CD8-positive, alpha-beta memory T cell (primary cell): ENCODE results near the gene AQP11. TPM values are rescaled to one million over a fixed set of nuclear protein-coding genes. Genes with fewer than 3 reads are reported as not detected.
"Not testable (repeated sequence)": the region's sequence is repeated elsewhere in the genome, so short reads cannot be mapped to it uniquely, and the experiment has no call there.

Source experiments
- CTCF ChIA-PET: fragments of 350-600 bp; sonication (Branson Sonifier 250); formaldehyde crosslinking; loops from one replicate; lab custom pipeline; 2021; ENCODE audit warnings: antibody characterized with exemption; lab: Charles Lee
- POLR2A ChIA-PET: fragments of 350-600 bp; sonication (Branson Sonifier 250); formaldehyde crosslinking; loops from one replicate; lab custom pipeline; 2021; ENCODE audit warnings: antibody characterized with exemption; lab: Charles Lee
- DNase-seq, 5 donors: peaks; one replicate each; pipeline versions ENCODE4 v3.0.0 to v3.0.0-alpha.2; 2020 to 2022; ENCODE audit warnings: mixed read lengths in 1 of 5
- H3K27ac ChIP-seq: one replicate; pipeline ENCODE4 v1.7.0; 2013; ENCODE audit warnings: low read depth, mild to moderate bottlenecking, low read length, moderate library complexity
- H3K27me3 ChIP-seq: 2 replicates; pipeline ENCODE4 v1.7.0; 2013; ENCODE audit warnings: low read length, mild to moderate bottlenecking; ENCODE audit not compliant: insufficient read depth, poor library complexity, severe bottlenecking
- H3K36me3 ChIP-seq: 2 replicates; pipeline ENCODE4 v1.7.0; 2013; ENCODE audit warnings: mild to moderate bottlenecking, low read length, moderate library complexity; ENCODE audit not compliant: insufficient read depth
- H3K4me1 ChIP-seq: 2 replicates; pipeline ENCODE4 v1.7.0; 2013; ENCODE audit warnings: mild to moderate bottlenecking, low read length, moderate library complexity; ENCODE audit not compliant: insufficient read depth
- H3K4me3 ChIP-seq: 2 replicates; pipeline ENCODE4 v1.7.0; 2013; ENCODE audit warnings: mild to moderate bottlenecking, low read length
- H3K9me3 ChIP-seq: 2 replicates; pipeline ENCODE4 v1.7.0; 2013; ENCODE audit warnings: mild to moderate bottlenecking, low read length
- H3K27ac Mint-ChIP-seq, 8 donors: one replicate each; pipeline ENCODE4 v1.8.0; 2020 to 2021; ENCODE audit warnings: mixed read lengths in 8 of 8, mild to moderate bottlenecking in 6 of 8, inconsistent platforms in 3 of 8, moderate library complexity in 3 of 8
- H3K27me3 Mint-ChIP-seq, 2 donors: one replicate each; pipeline ENCODE4 v1.8.0; 2020 to 2021; ENCODE audit warnings: mixed read lengths in 2 of 2, mild to moderate bottlenecking in 1 of 2, moderate library complexity in 1 of 2
- H3K36me3 Mint-ChIP-seq, 3 donors: one replicate each; pipeline ENCODE4 v1.8.0; 2020 to 2021; ENCODE audit warnings: mixed read lengths in 3 of 3, inconsistent platforms in 1 of 3, mild to moderate bottlenecking in 1 of 3
- H3K4me1 Mint-ChIP-seq, 3 donors: one replicate each; pipeline ENCODE4 v1.8.0; 2020 to 2021; ENCODE audit warnings: mixed read lengths in 3 of 3, inconsistent platforms in 1 of 3, mild to moderate bottlenecking in 1 of 3
- H3K4me3 Mint-ChIP-seq, 7 donors: one replicate each; pipeline ENCODE4 v1.8.0; 2020 to 2021; ENCODE audit warnings: mixed read lengths in 7 of 7, mild to moderate bottlenecking in 6 of 7, moderate library complexity in 4 of 7, inconsistent platforms in 2 of 7
- H3K9me3 Mint-ChIP-seq, 5 donors: one replicate each; pipeline ENCODE4 v1.8.0; 2020 to 2022; ENCODE audit warnings: mixed read lengths in 5 of 5, mild to moderate bottlenecking in 3 of 5, moderate library complexity in 2 of 5, inconsistent platforms in 1 of 5
- polyA plus RNA-seq: library from polyadenylated mRNA; unstranded; fragments of 300-500 nt; fragmentation: Illumina TruSeq; gene quantifications from one replicate; pipeline ENCODE4 v1.2.3, GENCODE V29; 2021
- total RNA-seq, 2 experiments: library from RNA; stranded (reverse); gene quantifications; one replicate each; pipeline ENCODE4 v1.2.3, GENCODE V29; 2021

Gene AQP11
- total and polyA plus RNA-seq, 3 experiments from 2014 or later, result 0.11 to 1.4 (median 0.50) TPM

- H3K27ac Mint-ChIP-seq, result peak overlapping the region in 1 of 8 donors; percentile 63
- not testable (repeated sequence) for H3K9me3 Mint-ChIP-seq
These were observed 44.2 kb downstream of the AQP11 start for GRCh38 chr11:77633926-77634325.

GRCh38 chr11:77636731-77637344 lies 47.1 kb downstream of the AQP11 start:
- Mint-ChIP-seq H3K9me3 (no peaks in the 10 kb centered on the region), H3K36me3 (peaks cover 6 to 26% (median 10%) of the 10 kb centered on the region in 3 donors), H3K27me3 (no peaks in the 10 kb centered on the region), H3K4me3 (peak overlapping the region; percentile 89 to 99 (median 97)), H3K27ac (peak overlapping the region in 7 of 8 donors; percentile 22 to 97 (median 76)), H3K4me1 (peaks cover 38 to 51% (median 51%) of the 10 kb centered on the region in 3 donors)
- H3K36me3 ChIP-seq, result no peaks in the 10 kb centered on the region
- H3K27me3 ChIP-seq, result no peaks in the 10 kb centered on the region
- ChIA-PET CTCF (no interaction called here), POLR2A (no interaction called here)
- H3K27ac ChIP-seq, result peak overlapping the region; percentile 57
- no peaks in the 10 kb centered on the region for H3K9me3 ChIP-seq
- H3K4me3 ChIP-seq, result peak overlapping the region; percentile 64
- peaks cover 28% of the 10 kb centered on the region for H3K4me1 ChIP-seq
- no peak for DNase-seq

More at GRCh38 chr11:77633926-77634325, 44.2 kb downstream of the AQP11 start:
- H3K27me3 ChIP-seq, DNase-seq, H3K9me3 ChIP-seq, CTCF ChIA-PET, H3K27me3 Mint-ChIP-seq, H3K27ac ChIP-seq, H3K36me3 ChIP-seq, H3K4me3 ChIP-seq: not testable (repeated sequence)
- H3K4me1 ChIP-seq, result peaks cover 32% of the 10 kb centered on the region
- Mint-ChIP-seq H3K4me3 (peak overlapping the region in 1 of 7 donors; percentile 13), H3K36me3 (peaks cover 7 to 32% (median 12%) of the 10 kb centered on the region in 3 donors), H3K4me1 (peaks cover 49 to 66% (median 65%) of the 10 kb centered on the region in 3 donors)
- POLR2A ChIA-PET, result interaction anchor here (0.6 kb wide), 1 partner anchor 459 kb away, joined by 3 read pairs; no protein-coding TSS in a partner anchor

- ChIA-PET CTCF (interaction anchor here (1.7 kb wide), 1 partner anchor 18 kb away, joined by 5 read pairs; no protein-coding TSS in a partner anchor), POLR2A (no interaction called here)
- H3K4me3 Mint-ChIP-seq, result peak within 1 kb of the TSS; percentile 89 to 99 (median 97)
- H3K4me3 ChIP-seq, result peak within 1 kb of the TSS; percentile 64
- peaks cover 35 to 47% (median 46%) of the 10 kb centered on the region in 3 donors for H3K4me1 Mint-ChIP-seq
- H3K36me3 Mint-ChIP-seq, result peaks cover 6 to 21% (median 10%) of the 10 kb centered on the region in 3 donors
- no peaks in the 10 kb centered on the region for H3K27me3 Mint-ChIP-seq
- DNase-seq, result peak; percentile 57 to 85 (median 71)
- no peaks in the 10 kb centered on the region for H3K9me3 Mint-ChIP-seq
- H3K4me1 ChIP-seq, result peaks cover 28% of the 10 kb centered on the region
- H3K9me3 ChIP-seq, result no peaks in the 10 kb centered on the region
- H3K27ac ChIP-seq, result peak within 1 kb of the TSS; percentile 57
- H3K27me3 ChIP-seq, result no peaks in the 10 kb centered on the region
- peak within 1 kb of the TSS; percentile 48 to 98 (median 96) for H3K27ac Mint-ChIP-seq
- no peaks in the 10 kb centered on the region for H3K36me3 ChIP-seq
These were observed 47.8 kb downstream of the AQP11 start, which contains the start of gene CLNS1A for GRCh38 chr11:77637345-77638165. CLNS1A (minus strand) TSS chr11:77637794; CDS start chr11:77637714, 80 bp downstream.

- no peak overlapping the region for H3K27ac ChIP-seq
- peaks cover 5% of the 10 kb centered on the region for H3K4me1 ChIP-seq
- no peaks in the 10 kb centered on the region for H3K36me3 ChIP-seq
- peaks cover 3 to 18% of the 10 kb centered on the region in 2 donors for H3K27me3 Mint-ChIP-seq
- H3K27me3 ChIP-seq, result no peaks in the 10 kb centered on the region
- peak overlapping the region in 1 of 7 donors; percentile 31 for H3K4me3 Mint-ChIP-seq
- peaks cover 0 to 10% (median 6%) of the 10 kb centered on the region in 3 donors for H3K36me3 Mint-ChIP-seq
- H3K9me3 Mint-ChIP-seq, result no peaks in the 10 kb centered on the region
- H3K9me3 ChIP-seq, result no peaks in the 10 kb centered on the region
- H3K27ac Mint-ChIP-seq, result no peak overlapping the region
- H3K4me1 Mint-ChIP-seq, result peaks cover 8 to 10% (median 9%) of the 10 kb centered on the region in 3 donors
- H3K4me3 ChIP-seq, result no peak overlapping the region
- no peak for DNase-seq
- ChIA-PET POLR2A (no interaction called here), CTCF (no interaction called here)
These were observed 52.5 kb downstream of the AQP11 start for GRCh38 chr11:77642228-77642627.

GRCh38 chr11:77644887-77645286 lies 55.1 kb downstream of the AQP11 start:
- H3K27ac Mint-ChIP-seq, result no peak overlapping the region
- Histone ChIP-seq H3K27ac (no peak overlapping the region), H3K4me1 (no peaks in the 10 kb centered on the region), H3K27me3 (no peaks in the 10 kb centered on the region), H3K36me3 (no peaks in the 10 kb centered on the region), H3K9me3 (no peaks in the 10 kb centered on the region), H3K4me3 (no peak overlapping the region)
- ChIA-PET POLR2A (no interaction called here), CTCF (no interaction called here)
- DNase-seq, result no peak
- peaks cover 0 to 4% (median 0%) of the 10 kb centered on the region in 3 donors for H3K36me3 Mint-ChIP-seq
- no peaks in the 10 kb centered on the region for H3K4me1 Mint-ChIP-seq
- H3K9me3 Mint-ChIP-seq, result no peaks in the 10 kb centered on the region
- no peak overlapping the region for H3K4me3 Mint-ChIP-seq
- peaks cover 3 to 27% of the 10 kb centered on the region in 2 donors for H3K27me3 Mint-ChIP-seq

- no peaks in the 10 kb centered on the region for H3K36me3 ChIP-seq
- Mint-ChIP-seq H3K27me3 (peaks cover 3 to 35% of the 10 kb centered on the region in 2 donors), H3K9me3 (no peaks in the 10 kb centered on the region), H3K4me3 (no peak overlapping the region), H3K27ac (no peak overlapping the region), H3K36me3 (peaks cover 0 to 4% (median 2%) of the 10 kb centered on the region in 3 donors), H3K4me1 (no peaks in the 10 kb centered on the region)
- H3K9me3 ChIP-seq, result no peaks in the 10 kb centered on the region
- no peaks in the 10 kb centered on the region for H3K4me1 ChIP-seq
- H3K27ac ChIP-seq, result no peak overlapping the region
- no peak for DNase-seq
- H3K4me3 ChIP-seq, result no peak overlapping the region
- CTCF ChIA-PET, result no interaction called here
- POLR2A ChIA-PET, result no interaction called here
- H3K27me3 ChIP-seq, result no peaks in the 10 kb centered on the region
These were observed 58.0 kb downstream of the AQP11 start for GRCh38 chr11:77647654-77648305.

- Histone ChIP-seq H3K36me3 (no peaks in the 10 kb centered on the region), H3K27ac (no peak overlapping the region), H3K27me3 (no peaks in the 10 kb centered on the region), H3K4me3 (no peak overlapping the region), H3K4me1 (no peaks in the 10 kb centered on the region), H3K9me3 (no peaks in the 10 kb centered on the region)
- no peak overlapping the region for H3K27ac Mint-ChIP-seq
- peaks cover 3 to 31% of the 10 kb centered on the region in 2 donors for H3K27me3 Mint-ChIP-seq
- H3K4me1 Mint-ChIP-seq, result no peaks in the 10 kb centered on the region
- ChIA-PET CTCF (no interaction called here), POLR2A (no interaction called here)
- no peaks in the 10 kb centered on the region for H3K9me3 Mint-ChIP-seq
- H3K36me3 Mint-ChIP-seq, result peaks cover 0 to 4% (median 2%) of the 10 kb centered on the region in 3 donors
- no peak for DNase-seq
- no peak overlapping the region for H3K4me3 Mint-ChIP-seq
These were observed 60.4 kb downstream of the AQP11 start for GRCh38 chr11:77650123-77650522.
